ENCODE data around the gene RNF144A. TPM values are rescaled to one million over a fixed set of nuclear protein-coding genes. Genes with fewer than 3 reads are reported as not detected.
A peak's percentile ranks its signal among the peaks of the same experiment; 100 is the strongest.

The RNF144A gene
- total RNA-seq, 2 donors from 2014 or later, result 17.2 to 66.1 TPM

- ATAC-seq (no peak), DNase-seq (ENCODE audit: low spot score) (no peak)
- Mint-ChIP-seq H3K4me1 (ENCODE audit: low read depth in 2 of 2) (peaks cover 12 to 24% of the 10 kb centered on the region in 2 donors), H3K27me3 (no peaks in the 10 kb centered on the region), H3K9me3 (no peaks in the 10 kb centered on the region), H3K27ac (no peak overlapping the region), H3K36me3 (peaks cover 6% of the 10 kb centered on the region), H3K4me3 (no peak overlapping the region)
Measured at GRCh38 chr2:6966446-6966940, 49.3 kb downstream of the RNF144A start.

DNA sequence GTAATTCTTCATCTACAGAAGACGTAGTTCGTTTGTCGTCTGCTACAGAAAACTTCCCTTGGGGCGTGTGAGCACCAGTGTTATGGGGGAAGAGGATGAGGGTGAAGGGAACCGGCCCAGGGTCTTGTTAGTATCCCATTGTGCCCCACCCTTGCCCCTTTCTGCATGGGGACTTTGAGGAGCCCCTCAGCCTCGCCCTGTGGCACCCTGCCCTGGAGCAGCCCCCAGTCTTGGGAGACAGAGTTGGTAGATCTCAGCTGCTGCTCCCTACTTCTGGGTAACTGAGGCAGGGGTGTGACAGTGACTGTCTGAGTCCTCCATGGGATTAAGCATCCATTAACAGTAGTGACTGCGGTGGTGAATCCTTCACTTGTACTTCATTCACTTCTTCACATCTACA, 50.1 kb downstream of the RNF144A start:
- H3K36me3 Mint-ChIP-seq, result peaks cover 6% of the 10 kb centered on the region

GRCh38 chr2:6968319-6969100, 51.3 kb downstream of the RNF144A start:
- Mint-ChIP-seq H3K27me3 (no peaks in the 10 kb centered on the region), H3K4me3 (no peak overlapping the region), H3K27ac (peak overlapping the region in 1 of 2 donors; percentile 22), H3K9me3 (no peaks in the 10 kb centered on the region), H3K36me3 (peaks cover 4% of the 10 kb centered on the region), H3K4me1 (ENCODE audit: low read depth in 2 of 2) (peaks cover 4 to 16% of the 10 kb centered on the region in 2 donors)
- ATAC-seq, result no peak
- no peak for DNase-seq (ENCODE audit: low spot score)

More for the DNA sequence above, 50.1 kb downstream of the RNF144A start:
- Mint-ChIP-seq H3K4me3 (no peak overlapping the region), H3K27ac (no peak overlapping the region), H3K4me1 (ENCODE audit: low read depth in 2 of 2) (peaks cover 8 to 24% of the 10 kb centered on the region in 2 donors), H3K27me3 (no peaks in the 10 kb centered on the region), H3K9me3 (no peaks in the 10 kb centered on the region)
- DNase-seq (ENCODE audit: low spot score), result no peak
- ATAC-seq, result no peak

DNA sequence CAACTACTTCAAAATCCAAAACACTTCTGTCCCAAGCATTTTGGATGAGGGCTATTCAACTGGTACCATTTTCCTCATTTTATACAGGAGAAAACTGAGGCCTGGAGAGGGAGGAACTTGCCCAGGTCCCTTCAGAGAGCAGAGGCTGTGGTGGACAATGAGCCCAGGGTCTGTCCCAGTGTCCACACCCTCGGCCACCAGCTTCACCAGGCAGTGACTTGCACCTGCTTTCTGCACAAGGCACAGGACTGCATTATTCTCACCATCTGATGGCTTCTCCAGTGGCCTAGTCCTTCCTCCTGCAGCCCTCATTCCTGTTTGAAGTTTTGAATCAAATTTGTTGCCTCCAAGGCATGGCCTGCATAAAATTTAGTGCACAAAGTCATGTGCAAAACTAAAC, 53.3 kb downstream of the RNF144A start:
- no peaks in the 10 kb centered on the region for H3K9me3 Mint-ChIP-seq
- H3K4me1 Mint-ChIP-seq (ENCODE audit: low read depth in 2 of 2), result peaks cover 0 to 6% of the 10 kb centered on the region in 2 donors
- ATAC-seq, result no peak
- H3K27me3 Mint-ChIP-seq, result no peaks in the 10 kb centered on the region
- no peak overlapping the region for H3K4me3 Mint-ChIP-seq
- no peaks in the 10 kb centered on the region for H3K36me3 Mint-ChIP-seq
- no peak overlapping the region for H3K27ac Mint-ChIP-seq
- no peak for DNase-seq (ENCODE audit: low spot score)

GRCh38 chr2:6970976-6971480, 53.8 kb downstream of the RNF144A start:
- Mint-ChIP-seq H3K9me3 (no peaks in the 10 kb centered on the region), H3K27ac (no peak overlapping the region), H3K4me3 (no peak overlapping the region), H3K36me3 (no peaks in the 10 kb centered on the region), H3K27me3 (no peaks in the 10 kb centered on the region), H3K4me1 (ENCODE audit: low read depth in 2 of 2) (peaks cover 0 to 6% of the 10 kb centered on the region in 2 donors)
- ATAC-seq, result no peak
- DNase-seq (ENCODE audit: low spot score), result no peak

GRCh38 chr2:6971502-6971901, 54.3 kb downstream of the RNF144A start:
- no peaks in the 10 kb centered on the region for H3K9me3 Mint-ChIP-seq
- ATAC-seq (no peak), DNase-seq (ENCODE audit: low spot score) (no peak)
- H3K4me3 Mint-ChIP-seq, result no peak overlapping the region
- H3K4me1 Mint-ChIP-seq (ENCODE audit: low read depth in 2 of 2), result peaks cover 0 to 6% of the 10 kb centered on the region in 2 donors
- no peaks in the 10 kb centered on the region for H3K36me3 Mint-ChIP-seq
- H3K27me3 Mint-ChIP-seq, result no peaks in the 10 kb centered on the region
- H3K27ac Mint-ChIP-seq, result no peak overlapping the region

DNA sequence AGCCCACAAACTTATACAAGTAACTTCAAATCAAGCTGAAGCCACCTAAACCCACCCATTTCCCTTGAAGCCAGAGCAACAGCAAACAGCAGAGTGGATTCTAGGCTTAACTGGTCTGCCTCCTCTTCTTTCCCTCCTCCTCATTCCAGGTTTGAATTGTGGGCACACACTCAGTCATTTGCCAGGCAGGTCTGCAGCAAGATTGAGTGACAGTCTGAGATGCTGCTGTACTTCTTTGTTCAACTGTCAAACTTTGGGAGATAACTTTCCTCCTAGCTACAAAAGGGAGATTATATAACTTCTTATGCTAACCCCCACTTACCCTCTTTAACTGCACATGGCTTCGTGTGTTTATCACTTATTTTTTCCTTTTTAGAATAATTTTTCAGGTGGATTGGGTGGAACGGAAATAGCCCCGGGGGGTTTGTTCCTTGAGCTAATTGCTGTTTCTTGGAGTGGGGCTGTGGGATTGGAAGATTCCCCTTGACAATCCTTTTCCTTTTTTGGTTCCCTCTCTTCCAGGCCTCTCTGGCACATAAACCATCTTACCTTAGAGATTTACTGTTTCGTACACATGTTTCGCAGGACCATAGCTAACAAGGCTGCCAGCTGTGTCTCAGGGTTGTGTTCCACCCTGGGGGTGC, 55.0 kb downstream of the RNF144A start:
- no peak for ATAC-seq
- Mint-ChIP-seq H3K9me3 (no peaks in the 10 kb centered on the region), H3K27ac (peak overlapping the region in 1 of 2 donors; percentile 41), H3K4me3 (no peak overlapping the region), H3K27me3 (no peaks in the 10 kb centered on the region), H3K4me1 (ENCODE audit: low read depth in 2 of 2) (peaks cover 0 to under 1% of the 10 kb centered on the region in 2 donors), H3K36me3 (no peaks in the 10 kb centered on the region)
- DNase-seq (ENCODE audit: low spot score), result no peak

GRCh38 chr2:6973895-6974545, 56.8 kb downstream of the RNF144A start:
- no peak for DNase-seq (ENCODE audit: low spot score)
- no peak overlapping the region for H3K4me3 Mint-ChIP-seq
- no peaks in the 10 kb centered on the region for H3K9me3 Mint-ChIP-seq
- H3K36me3 Mint-ChIP-seq, result no peaks in the 10 kb centered on the region
- no peak for ATAC-seq
- H3K27me3 Mint-ChIP-seq, result no peaks in the 10 kb centered on the region
- H3K4me1 Mint-ChIP-seq (ENCODE audit: low read depth in 2 of 2), result peaks cover 5 to 7% of the 10 kb centered on the region in 2 donors
- no peak overlapping the region for H3K27ac Mint-ChIP-seq

DNA sequence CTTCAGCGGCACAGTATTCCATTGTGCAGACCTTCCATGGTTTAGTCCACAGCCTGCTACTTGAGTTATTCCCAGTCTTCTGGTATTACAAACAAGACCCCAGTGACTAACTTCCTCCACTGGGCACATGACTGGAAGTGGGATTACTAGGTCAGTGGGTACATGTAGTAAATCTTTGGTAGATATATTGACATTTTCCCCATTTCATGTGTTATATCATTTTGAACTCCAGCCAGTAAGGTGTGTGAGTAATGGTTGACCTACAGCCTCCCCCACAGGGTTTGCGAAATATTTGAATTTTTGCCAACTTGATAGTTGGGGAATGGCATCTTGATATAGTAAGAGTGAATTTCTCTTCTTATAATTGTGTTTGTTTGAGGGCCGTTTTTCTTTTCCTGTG, 58.8 kb downstream of the RNF144A start:
- ATAC-seq (no peak), DNase-seq (ENCODE audit: low spot score) (no peak)
- Mint-ChIP-seq H3K4me3 (no peak overlapping the region), H3K27ac (no peak overlapping the region), H3K9me3 (no peaks in the 10 kb centered on the region), H3K4me1 (ENCODE audit: low read depth in 2 of 2) (peaks cover 7 to 9% of the 10 kb centered on the region in 2 donors), H3K27me3 (no peaks in the 10 kb centered on the region), H3K36me3 (no peaks in the 10 kb centered on the region)

GRCh38 chr2:6977113-6977741, 60.0 kb downstream of the RNF144A start:
- ATAC-seq (no peak), DNase-seq (ENCODE audit: low spot score) (no peak)
- H3K9me3 Mint-ChIP-seq, result no peaks in the 10 kb centered on the region
- H3K4me1 Mint-ChIP-seq (ENCODE audit: low read depth in 2 of 2), result peaks cover 7 to 9% of the 10 kb centered on the region in 2 donors
- peaks cover 8% of the 10 kb centered on the region for H3K36me3 Mint-ChIP-seq
- H3K27me3 Mint-ChIP-seq, result no peaks in the 10 kb centered on the region
- no peak overlapping the region for H3K27ac Mint-ChIP-seq
- no peak overlapping the region for H3K4me3 Mint-ChIP-seq

DNA sequence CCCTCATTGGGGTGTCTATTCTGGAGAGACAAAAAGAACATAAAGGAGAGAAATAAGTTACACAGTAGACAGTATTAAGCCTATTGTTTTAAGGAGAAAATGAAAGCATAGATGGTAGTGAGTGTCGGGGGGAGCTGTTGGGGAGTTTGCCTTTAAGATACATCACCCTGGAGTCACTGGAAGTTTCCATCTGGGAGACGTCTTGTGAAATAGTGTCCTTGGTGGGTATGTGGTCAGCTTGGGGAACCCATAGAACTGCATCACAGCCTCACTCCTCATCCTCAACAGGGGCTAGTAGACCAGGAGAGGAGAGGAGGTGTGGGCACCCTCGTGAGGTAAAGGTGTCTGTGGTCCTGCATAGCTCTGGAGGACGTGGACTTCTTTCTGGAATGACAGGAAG, 60.6 kb downstream of the RNF144A start:
- Mint-ChIP-seq H3K4me3 (no peak overlapping the region), H3K27me3 (no peaks in the 10 kb centered on the region), H3K36me3 (peaks cover 8% of the 10 kb centered on the region), H3K27ac (no peak overlapping the region), H3K4me1 (ENCODE audit: low read depth in 2 of 2) (peaks cover 8 to 9% of the 10 kb centered on the region in 2 donors), H3K9me3 (no peaks in the 10 kb centered on the region)
- DNase-seq (ENCODE audit: low spot score), result no peak
- no peak for ATAC-seq

- Mint-ChIP-seq H3K4me1 (ENCODE audit: low read depth in 2 of 2) (peaks cover 12 to 13% of the 10 kb centered on the region in 2 donors), H3K4me3 (no peak overlapping the region), H3K27ac (no peak overlapping the region), H3K9me3 (no peaks in the 10 kb centered on the region), H3K36me3 (peaks cover 8% of the 10 kb centered on the region), H3K27me3 (no peaks in the 10 kb centered on the region)
- no peak for DNase-seq (ENCODE audit: low spot score)
- no peak for ATAC-seq
Measured at GRCh38 chr2:6978991-6979390, 61.8 kb downstream of the RNF144A start.

- no peak for ATAC-seq
- Mint-ChIP-seq H3K27ac (no peak overlapping the region), H3K4me3 (no peak overlapping the region), H3K4me1 (ENCODE audit: low read depth in 2 of 2) (peaks cover 25 to 33% of the 10 kb centered on the region in 2 donors), H3K9me3 (no peaks in the 10 kb centered on the region), H3K36me3 (peaks cover 8% of the 10 kb centered on the region), H3K27me3 (no peaks in the 10 kb centered on the region)
- no peak for DNase-seq (ENCODE audit: low spot score)
Measured at GRCh38 chr2:6982449-6982848, 65.2 kb downstream of the RNF144A start.

All from natural killer cell treated with Interleukin-12 subunit alpha and Interleukin-12 subunit beta and Interleukin-15 and Interleukin-18, amount 100 ng/mL, for 72 hours (primary cell).